Measurements from ENCODE around the gene GPR160.
A peak's percentile ranks its signal among the peaks of the same experiment; 100 is the strongest.

Gene GPR160

GRCh38 chr3:170027233-170028102 lies 10.3 kb upstream of the GPR160 start:
- DNase-seq: no peak

- DNase-seq: peak; percentile 43
Measured at GRCh38 chr3:170033489-170033888, 4.3 kb upstream of the GPR160 start.

GRCh38 chr3:170038434-170039110 lies 777 bp downstream of the GPR160 start:
- DNase-seq: peak; percentile 44

GRCh38 chr3:170040418-170040817 lies 2.6 kb downstream of the GPR160 start:
- DNase-seq: no peak

- no peak for DNase-seq
Measured at GRCh38 chr3:170043506-170043905, 5.7 kb downstream of the GPR160 start.

GRCh38 chr3:170044271-170044670 lies 6.5 kb downstream of the GPR160 start:
- no peak for DNase-seq

GRCh38 chr3:170044795-170045244 lies 7.0 kb downstream of the GPR160 start:
- no peak for DNase-seq

GRCh38 chr3:170046269-170047132 lies 8.7 kb downstream of the GPR160 start:
- no peak for DNase-seq

GRCh38 chr3:170047133-170047404 lies 9.3 kb downstream of the GPR160 start:
- no peak for DNase-seq

GRCh38 chr3:170049146-170050000 lies 11.6 kb downstream of the GPR160 start:
- no peak for DNase-seq

GRCh38 chr3:170050753-170051152 lies 13.0 kb downstream of the GPR160 start:
- no peak for DNase-seq

- no peak for DNase-seq
Measured at GRCh38 chr3:170052398-170052797, 14.6 kb downstream of the GPR160 start.

- no peak for DNase-seq
Measured at GRCh38 chr3:170054204-170054603, 16.4 kb downstream of the GPR160 start.

GRCh38 chr3:170055209-170055608 lies 17.4 kb downstream of the GPR160 start:
- DNase-seq: peak; percentile 43

- DNase-seq: no peak
Measured at GRCh38 chr3:170056710-170057454, 19.1 kb downstream of the GPR160 start.

GRCh38 chr3:170057550-170057949 lies 19.8 kb downstream of the GPR160 start:
- no peak for DNase-seq

- DNase-seq: no peak
Measured at GRCh38 chr3:170058127-170058526, 20.3 kb downstream of the GPR160 start.

GRCh38 chr3:170059447-170059846 lies 21.7 kb downstream of the GPR160 start:
- DNase-seq: no peak

GRCh38 chr3:170062068-170062467 lies 24.3 kb downstream of the GPR160 start:
- DNase-seq: no peak

- no peak for DNase-seq
Measured at GRCh38 chr3:170062769-170063168, 25.0 kb downstream of the GPR160 start.

GRCh38 chr3:170063691-170064090 lies 25.9 kb downstream of the GPR160 start:
- DNase-seq: no peak

GRCh38 chr3:170064108-170064507 lies 26.3 kb downstream of the GPR160 start:
- no peak for DNase-seq
